K562 (cell line): ENCODE measurements around the gene PLEKHM3. TPM values are rescaled to one million over a fixed set of nuclear protein-coding genes. Genes with fewer than 3 reads are reported as not detected.

Source experiments
- ATAC-seq: fragments of 200-7000 bp; cut with Tn5 transposase; 3 replicates; pipeline ENCODE4 v1.9.1; 2020; ENCODE audit warnings: moderate library complexity
- BruUV-seq: library from RNA; stranded (reverse); fragments of 400-500 nt; replicated peaks from 2 replicates; lab custom pipeline; 2021; lab: Mats Ljungman, UMichigan
- CTCF ChIA-PET: fragments of 300-600 bp; formaldehyde crosslinking; extraction: SDS; loops from one replicate; lab custom pipeline; 2021; ENCODE audit warnings: low intra/inter-chr PET ratio; lab: Yijun Ruan, JAX
- POLR2A ChIA-PET: fragments of 300-600, 350-650 bp; sonication (Branson Sonifier 250); formaldehyde crosslinking; extraction: SDS; loops from one replicate; lab custom pipeline; 2021; ENCODE audit warnings: antibody characterized with exemption, inconsistent platforms; lab: Yijun Ruan, JAX
- DNase-seq, 4 experiments: peaks; one replicate each; pipeline versions ENCODE4 v3.0.0 to v3.0.0-alpha.2; 2011 to 2018; ENCODE audit warnings: low spot score in 3 of 4, mixed read lengths in 3 of 4; ENCODE audit errors: extremely low read depth in 1 of 4
- FAIRE-seq: peaks from 2 replicates; lab custom pipeline; 2011; peaks lifted over from hg19 to GRCh38; lab: Jason Lieb, UNC
- H2AFZ ChIP-seq: 2 replicates; pipeline ENCODE4 v1.6.0; 2011; ENCODE audit warnings: low read depth, low read length, control low read depth, inconsistent platforms
- H3K27ac ChIP-seq: fragments of 200-600 bp; 3 replicates; pipeline ENCODE4 v1.8.0; 2011; ENCODE audit warnings: low read depth, mild to moderate bottlenecking, control low read depth, inconsistent platforms, low read length, moderate library complexity, mixed read lengths; ENCODE audit errors: extremely low read depth
- H3K27me3 ChIP-seq, 2 experiments: fragments of 300-600 bp in 1 of 2; 2 replicates in 1 of 2; 3 replicates in 1 of 2; pipeline versions ENCODE4 v1.6.0 to v1.8.0; 2011; ENCODE audit warnings: inconsistent platforms in 2 of 2, low read length in 2 of 2, mild to moderate bottlenecking in 1 of 2, mixed read lengths in 1 of 2, moderate library complexity in 1 of 2; ENCODE audit not compliant: control insufficient read depth in 2 of 2, insufficient read depth in 2 of 2
- H3K36me3 ChIP-seq: fragments of 300-600 bp; 3 replicates; pipeline ENCODE4 v1.8.0; 2011; ENCODE audit warnings: mild to moderate bottlenecking, low read length, inconsistent platforms; ENCODE audit not compliant: control insufficient read depth, insufficient read depth
- H3K4me1 ChIP-seq, 2 experiments: fragments of 200-600 bp in 1 of 2; replicated peaks in 1 of 2; 2 replicates in 1 of 2; 3 replicates in 1 of 2; pipeline versions ENCODE4 v1.5.1 to v1.8.0; 2011; ENCODE audit warnings: inconsistent platforms in 2 of 2, low read length in 2 of 2, mild to moderate bottlenecking in 1 of 2, mixed read lengths in 1 of 2, moderate library complexity in 1 of 2; ENCODE audit not compliant: control insufficient read depth in 2 of 2, insufficient read depth in 2 of 2
- H3K4me2 ChIP-seq: 2 replicates; pipeline ENCODE4 v1.6.1; 2011; ENCODE audit warnings: low read length, control low read depth, inconsistent platforms, mixed read lengths; ENCODE audit not compliant: insufficient read depth
- H3K4me3 ChIP-seq: fragments of 200-600 bp; sonication (generic), shearing (Covaris generic); 2 replicates; pipeline ENCODE4 v1.5.1; 2016; ENCODE audit warnings: control low read depth, inconsistent platforms
- H3K79me2 ChIP-seq: fragments of 200-600 bp; 3 replicates; pipeline ENCODE4 v1.8.0; 2011; ENCODE audit warnings: low read length, inconsistent platforms; ENCODE audit not compliant: control insufficient read depth, insufficient read depth
- H3K9ac ChIP-seq, 2 experiments: 2 replicates each; pipeline versions ENCODE4 v1.6.0 to v1.6.1; 2011; ENCODE audit warnings: low read depth in 2 of 2, low read length in 2 of 2, control low read depth in 1 of 2, inconsistent platforms in 1 of 2, mild to moderate bottlenecking in 1 of 2, mixed read lengths in 1 of 2; ENCODE audit not compliant: insufficient read depth in 1 of 2
- H3K9me1 ChIP-seq: one replicate; pipeline ENCODE4 v1.6.0; 2011; ENCODE audit warnings: inconsistent platforms, mild to moderate bottlenecking, low read length, moderate library complexity; ENCODE audit not compliant: control insufficient read depth, insufficient read depth
- H3K9me3 ChIP-seq: replicated peaks from 2 replicates; pipeline ENCODE4 v1.5.1; 2011; ENCODE audit warnings: low read depth, low read length, inconsistent platforms; ENCODE audit not compliant: control insufficient read depth, insufficient read depth
- H4K20me1 ChIP-seq: replicated peaks from 2 replicates; pipeline ENCODE4 v1.6.1; 2011; ENCODE audit warnings: low read length, inconsistent platforms, mixed read lengths; ENCODE audit not compliant: control insufficient read depth, insufficient read depth
- C11orf30 ChIP-seq: fragments of 450-650 bp; IDR thresholded peaks from 2 replicates; pipeline ENCODE4 v1.6.1; 2016; ENCODE audit warnings: low read depth, mild to moderate bottlenecking
- MAFF ChIP-seq: IDR thresholded peaks from 2 replicates; pipeline ENCODE4 v1.6.1; 2012; ENCODE audit warnings: low read length, improper control_type of control experiment
- MAFK ChIP-seq: IDR thresholded peaks from 2 replicates; pipeline ENCODE4 v1.6.1; 2011; ENCODE audit warnings: low read length, improper control_type of control experiment
- MYC ChIP-seq, 2 experiments: fragments of 250-450 bp in 1 of 2; sonication (Bioruptor Pico) in 1 of 2; IDR thresholded peaks; 2 replicates each; pipeline versions ENCODE4 v1.5.1 to v1.6.1; 2012 to 2021; ENCODE audit warnings: low read depth in 2 of 2, borderline replicate concordance in 1 of 2, improper control_type of control experiment in 1 of 2, low read length in 1 of 2, mild to moderate bottlenecking in 1 of 2, moderate library complexity in 1 of 2
- XRCC4 ChIP-seq: IDR thresholded peaks from one replicate; pipeline ENCODE4 v1.6.1; 2011; ENCODE audit not compliant: insufficient read depth, insufficient read length; ENCODE audit errors: extremely low read depth
- ZNF134 ChIP-seq: fragments of 250-450 bp; sonication (Bioruptor Pico); conservative IDR thresholded peaks from 2 replicates; pipeline ENCODE4 v1.4.0; 2020
- ZNF316 ChIP-seq: fragments of 450-650 bp; IDR thresholded peaks from 2 replicates; pipeline ENCODE4 v1.6.1; 2016
- WGBS: fragments of 100-300 bp; shearing (Covaris generic); methylation state at CpG from one replicate; pipeline ENCODE4 v1.1.6; 2016; ENCODE audit warnings: low coverage, mixed read lengths; ENCODE audit not compliant: insufficient coverage; ENCODE audit errors: missing lambda C conversion rate; 5-methylcytosine and 5-hydroxymethylcytosine counted together
- in situ Hi-C: fragments of 300-500 bp; cut with MboI; formaldehyde crosslinking; loops from 4 replicates; pipeline ENCODE4 v1.15.0; 2018; ENCODE audit warnings: inconsistent platforms, mixed read lengths
- intact Hi-C: fragments of 100-400 bp; cut with micrococcal nuclease; formaldehyde crosslinking; loops from 2 replicates; pipeline ENCODE4 v1.14.2; 2022
- polyA plus RNA-seq, 8 experiments: library from polyadenylated mRNA; depleted of rRNA in 4 of 8; stranded (reverse) in 5 of 8; unstranded in 3 of 8; fragments of >200 nt; fragmentation: Nextera tagmentation in 2 of 8; fragmentation: Illumina TruSeq in 1 of 8; extraction: Ambion mirVana in 2 of 8; extraction: Trizol in 1 of 8; gene quantifications; 2 replicates each; pipeline versions ENCODE4 v1.2.1 to v1.2.3, GENCODE V29; 2011 to 2014; ENCODE audit warnings: inconsistent platforms in 1 of 8, missing spikeins in 1 of 8
- total RNA-seq, 7 experiments: library from RNA; depleted of rRNA in 6 of 7; stranded (reverse); fragments of >200 nt in 6 of 7; fragmentation: Illumina TruSeq in 2 of 7; extraction: Trizol in 2 of 7; gene quantifications; 2 replicates each; pipeline versions ENCODE4 v1.2.1 to v1.2.3, GENCODE V29; 2011 to 2021; ENCODE audit warnings: low replicate concordance in 1 of 7

PLEKHM3 gene
- total and polyA plus RNA-seq, 9 of the 15 experiments (the other 6 are each of a cell fraction or from before 2014, with no cell fraction given) = 0.24 to 1.6 (median 1.0) TPM

DNA sequence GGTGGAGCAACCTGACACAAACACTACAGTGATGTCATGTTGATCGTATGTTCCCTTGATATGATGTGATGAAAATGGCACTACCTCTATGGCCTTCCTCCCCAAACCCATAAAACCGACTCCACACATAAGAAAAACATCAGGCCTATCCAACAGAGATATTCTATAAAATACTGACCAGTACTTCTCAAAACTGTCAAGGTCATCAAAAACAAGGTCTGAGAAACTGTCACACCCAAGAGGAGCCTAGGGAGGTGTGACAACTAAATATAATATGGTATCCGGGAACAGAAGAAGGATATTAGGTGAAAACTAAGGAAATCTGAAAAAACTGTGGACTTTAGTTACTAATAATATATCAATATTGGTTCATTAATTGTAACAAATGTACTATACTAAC is 169.7 kb downstream of the PLEKHM3 start:
- BruUV-seq = no TSS peak
- CTCF ChIA-PET = no interaction called here
- Histone ChIP-seq H3K79me2 (no peaks in the 10 kb centered on the region), H3K4me1 (no peaks in the 10 kb centered on the region), H3K9me1 (no peaks in the 10 kb centered on the region), H3K27ac (no peak overlapping the region), H4K20me1 (no peaks in the 10 kb centered on the region), H3K4me2 (no peak overlapping the region), H2AFZ (no peak overlapping the region), H3K27me3 (no peaks in the 10 kb centered on the region), H3K9ac (no peak overlapping the region), H3K9me3 (no peaks in the 10 kb centered on the region), H3K36me3 (no peaks in the 10 kb centered on the region), H3K4me3 (no peak overlapping the region)
- in situ Hi-C loops = no loop called here
- FAIRE-seq (no peak), DNase-seq (no peak), ATAC-seq (no peak)
- POLR2A ChIA-PET = no interaction called here
- intact Hi-C loops = no loop called here
- peak; percentile 52; the same call in 1 of the 2 replicates for TF ChIP-seq C11orf30
- peak; percentile 74 for TF ChIP-seq ZNF316
- peak; percentile 52 for TF ChIP-seq MAFF
- TF ChIP-seq ZNF134 (CRISPR knock-in tag) = no peak
- TF ChIP-seq MYC (IDR thresholded peaks at IDR 0.05; ENCODE audit: low read depth, low read length) = no peak
- no peak for TF ChIP-seq MYC (CRISPR knock-in tag; IDR thresholded peaks at IDR 0.05; ENCODE audit: borderline replicate concordance, low read depth)
- 0 out of 2 replicates have a peak, but pooled peaks have one; percentile 6 for TF ChIP-seq MAFK
- TF ChIP-seq XRCC4 = no peak
- WGBS = 20% methylated on average over 3 of the region's 3 CpGs
